OCI-M1 (cell line): ENCODE results near the gene SMIM32.

Experiments
- DNase-seq: peaks from one replicate; lab custom pipeline; 2025; lab: John Stamatoyannopoulos, UW

SMIM32 gene

GRCh38 chr5:136192526-136193321, at the start of gene SMIM32:
TSS of gene SMIM32 (minus strand) at chr5:136193162. CDS start at chr5:136192524, 638 bp downstream.
- DNase-seq, result no peak

GRCh38 chr5:136242611-136243010, 49.6 kb upstream of the SMIM32 start:
- no peak for DNase-seq

- DNase-seq, result no peak
These were observed 49.2 kb upstream of the SMIM32 start for GRCh38 chr5:136242136-136242535.

- no peak for DNase-seq
These were observed 47.9 kb upstream of the SMIM32 start for GRCh38 chr5:136240894-136241293.

- no peak for DNase-seq
These were observed 43.6 kb upstream of the SMIM32 start for GRCh38 chr5:136236479-136237083.

GRCh38 chr5:136235321-136235720, 42.4 kb upstream of the SMIM32 start:
- no peak for DNase-seq

- no peak for DNase-seq
These were observed 39.4 kb upstream of the SMIM32 start for GRCh38 chr5:136232316-136232715.

GRCh38 chr5:136230176-136230575, 37.2 kb upstream of the SMIM32 start:
- DNase-seq, result no peak

GRCh38 chr5:136228136-136228757, 35.3 kb upstream of the SMIM32 start:
- DNase-seq, result no peak

- no peak for DNase-seq
These were observed 33.4 kb upstream of the SMIM32 start for GRCh38 chr5:136226401-136226800.

GRCh38 chr5:136225796-136226195, 32.8 kb upstream of the SMIM32 start:
- DNase-seq, result no peak

GRCh38 chr5:136222580-136223235, 29.7 kb upstream of the SMIM32 start:
- no peak for DNase-seq

- DNase-seq, result no peak
These were observed 28.4 kb upstream of the SMIM32 start for GRCh38 chr5:136221340-136221739.

GRCh38 chr5:136216230-136216629, 23.3 kb upstream of the SMIM32 start:
- DNase-seq, result no peak

- no peak for DNase-seq
These were observed 22.9 kb upstream of the SMIM32 start for GRCh38 chr5:136215812-136216211.

- no peak for DNase-seq
These were observed 21.0 kb upstream of the SMIM32 start for GRCh38 chr5:136213919-136214493.

GRCh38 chr5:136212252-136212721, 19.3 kb upstream of the SMIM32 start:
- peak; percentile 58 for DNase-seq

- no peak for DNase-seq
These were observed 18.5 kb upstream of the SMIM32 start for GRCh38 chr5:136211282-136212040.

GRCh38 chr5:136210259-136210658, 17.3 kb upstream of the SMIM32 start:
- no peak for DNase-seq

GRCh38 chr5:136209346-136209910, 16.5 kb upstream of the SMIM32 start:
- no peak for DNase-seq

GRCh38 chr5:136208916-136209315, 16.0 kb upstream of the SMIM32 start:
- DNase-seq, result no peak
